Measurements from ENCODE around the gene LRRC75A. TPM values are rescaled to one million over a fixed set of nuclear protein-coding genes. Genes with fewer than 3 reads are reported as not detected.

The LRRC75A gene
- total and polyA plus RNA-seq, 2 of the 13 experiments (the other 11 are each of a cell fraction or from before 2014, with no cell fraction given): 0.03 TPM; not detected in 1

GRCh38 chr17:16425698-16426659, 66.0 kb downstream of the LRRC75A start (continued):
- TF ChIP-seq ZNF772 (CRISPR knock-in tag; IDR thresholded peaks at IDR 0.05): peak; percentile 67
- no peak for TF ChIP-seq ZUFSP (CRISPR knock-in tag; IDR thresholded peaks at IDR 0.05; ENCODE audit: borderline replicate concordance)
- TF ChIP-seq ZMAT5 (CRISPR knock-in tag; IDR thresholded peaks at IDR 0.05; ENCODE audit: borderline replicate concordance, low read depth): no peak
- no peak for TF ChIP-seq ATRX (CRISPR knock-in tag; IDR thresholded peaks at IDR 0.05; ENCODE audit: borderline replicate concordance)
- peak; percentile 77 for TF ChIP-seq ZMYM3 (CRISPR knock-in tag; IDR thresholded peaks at IDR 0.05)
- TF ChIP-seq ZNF30 (CRISPR knock-in tag; IDR thresholded peaks at IDR 0.05): 0 out of 2 replicates have a peak, but pooled peaks have one; percentile 46
- no peak for TF ChIP-seq MBD4 (IDR thresholded peaks at IDR 0.05; ENCODE audit: borderline replicate concordance, low read length)
- TF ChIP-seq ZNF672 (CRISPR knock-in tag; IDR thresholded peaks at IDR 0.05): no peak
- TF ChIP-seq PITX1 (CRISPR knock-in tag; IDR thresholded peaks at IDR 0.05): no peak
- TF ChIP-seq HMGA1 (CRISPR knock-in tag; conservative IDR thresholded peaks at IDR 0.05): no peak
- no peak for TF ChIP-seq KLF9 (CRISPR knock-in tag; IDR thresholded peaks at IDR 0.05; ENCODE audit: low read depth)
- no peak for TF ChIP-seq ZZZ3 (CRISPR knock-in tag; IDR thresholded peaks at IDR 0.05; ENCODE audit: borderline replicate concordance)
- 0 out of 2 replicates have a peak, but pooled peaks have one; percentile 15 for TF ChIP-seq ZNF331 (CRISPR knock-in tag; IDR thresholded peaks at IDR 0.05)
- TF ChIP-seq ZNF839 (CRISPR knock-in tag; IDR thresholded peaks at IDR 0.05; ENCODE audit: borderline replicate concordance): no peak
- peak; percentile 24; the same call in 1 of the 2 replicates for TF ChIP-seq NR2C2 (CRISPR knock-in tag; IDR thresholded peaks at IDR 0.05; ENCODE audit: borderline replicate concordance)
- no peak for TF ChIP-seq ZFAT (CRISPR knock-in tag; conservative IDR thresholded peaks at IDR 0.05)
